Measurements from ENCODE around the gene TBC1D12. TPM values are rescaled to one million over a fixed set of nuclear protein-coding genes. Genes with fewer than 3 reads are reported as not detected.

The TBC1D12 gene
- total and polyA plus RNA-seq, 2 donors (not counting 3 experiments of a cell fraction or from before 2014, with no cell fraction given), result 2.9 to 7.3 TPM

- Histone ChIP-seq H2AFZ (ENCODE audit: low read depth, low read length) (no peak overlapping the region), H3K4me2 (ENCODE audit: insufficient read depth, low read length) (no peak overlapping the region), H3K9me1 (replicated peaks; ENCODE audit: control insufficient read depth, extremely low read depth, insufficient read depth, low read length) (no peaks in the 10 kb centered on the region), H3K27me3 (ENCODE audit: control insufficient read depth in 2 of 2, insufficient read depth in 2 of 2, low read length in 2 of 2) (no peaks in the 10 kb centered on the region), H3K79me2 (ENCODE audit: control insufficient read depth, insufficient read depth, low read length) (peaks cover 14% of the 10 kb centered on the region), H4K20me1 (replicated peaks; ENCODE audit: control insufficient read depth, extremely low read depth, insufficient read depth, low read length) (no peaks in the 10 kb centered on the region), H3K36me3 (ENCODE audit: control insufficient read depth in 2 of 2, extremely low read depth in 1 of 2, insufficient read depth in 2 of 2, low read length in 2 of 2) (no peaks in the 10 kb centered on the region), H3K27ac (ENCODE audit: insufficient read depth, low read depth, low read length) (no peak overlapping the region), H3K9ac (replicated peaks; ENCODE audit: extremely low read depth, insufficient read depth, low read length) (no peak overlapping the region), H3K9me3 (replicated peaks; ENCODE audit: control insufficient read depth, insufficient read depth, low read length) (no peaks in the 10 kb centered on the region), H3K4me1 (ENCODE audit: control insufficient read depth, extremely low read depth, insufficient read depth, low read length) (no peaks in the 10 kb centered on the region), H3K4me3 (replicated peaks in 1 of 3; ENCODE audit: insufficient read depth in 1 of 3, low read depth in 1 of 3, low read length in 3 of 3) (no peak overlapping the region)
- no peak for DNase-seq (ENCODE audit: low read depth, low spot score)
- TF ChIP-seq FOS (IDR thresholded peaks at IDR 0.05; ENCODE audit: borderline replicate concordance, insufficient read depth, low read length) (no peak), MYC (IDR thresholded peaks at IDR 0.05; ENCODE audit: low read depth, low read length) (no peak), CTCF (IDR thresholded peaks at IDR 0.05; ENCODE audit: extremely low read depth in 1 of 2, insufficient read depth in 1 of 2, low read depth in 1 of 2, low read length in 2 of 2) (no peak), MAX (IDR thresholded peaks at IDR 0.05; ENCODE audit: insufficient read depth, insufficient read length) (no peak), JUN (IDR thresholded peaks at IDR 0.05; ENCODE audit: borderline replicate concordance, insufficient read depth, insufficient read length, low read depth) (no peak), POLR2AphosphoS5 (IDR thresholded peaks at IDR 0.05; ENCODE audit: insufficient read depth, low read depth, low read length) (no peak), POLR2A (IDR thresholded peaks at IDR 0.05; ENCODE audit: low read depth, low read length) (no peak), EZH2 (IDR thresholded peaks at IDR 0.05; ENCODE audit: borderline replicate concordance, low read depth, low read length, severe bottlenecking) (no peak), GATA2 (IDR thresholded peaks at IDR 0.05; ENCODE audit: insufficient read depth, insufficient read length, low read depth, low read length) (no peak)
- BruUV-seq (replicated peaks), result no TSS peak
- ChIA-PET CTCF (no interaction called here), POLR2A (no interaction called here)
- intact Hi-C loops (cut with micrococcal nuclease), result no loop called here
- FAIRE-seq, result no peak
- dilution Hi-C loops (cut with MboI; ENCODE audit: extremely low pct_ligation_motif_present, low sequenced_read_pairs), result no loop called here
These were observed 23.6 kb downstream of the TBC1D12 start for GRCh38 chr10:94425942-94426341.

All from endothelial cell of umbilical vein (primary cell).